ENCODE results near the gene SPINK8.

SPINK8 gene

GRCh38 chr3:48320996-48321395 is 12.5 kb downstream of the SPINK8 start:
- no peak for DNase-seq

GRCh38 chr3:48318713-48319468 is 14.6 kb downstream of the SPINK8 start:
- no peak for DNase-seq

- no peak for DNase-seq
These were observed 18.9 kb downstream of the SPINK8 start for GRCh38 chr3:48314542-48314941.

- no peak for DNase-seq
These were observed 26.5 kb downstream of the SPINK8 start for GRCh38 chr3:48306860-48307530.

GRCh38 chr3:48306290-48306689 is 27.2 kb downstream of the SPINK8 start:
- DNase-seq, result no peak

GRCh38 chr3:48305396-48305795 is 28.1 kb downstream of the SPINK8 start:
- no peak for DNase-seq

- no peak for DNase-seq
These were observed 30.4 kb downstream of the SPINK8 start for GRCh38 chr3:48303021-48303420.

GRCh38 chr3:48301800-48302166 is 31.7 kb downstream of the SPINK8 start:
- peak; percentile 49 for DNase-seq

GRCh38 chr3:48301020-48301799 is 32.3 kb downstream of the SPINK8 start, which contains the start of gene NME6:
TSS of gene NME6 (minus strand) at chr3:48301367.
- peak; percentile 92 for DNase-seq

GRCh38 chr3:48299746-48300712 is 33.4 kb downstream of the SPINK8 start:
- peak; percentile 7 for DNase-seq

- no peak for DNase-seq
These were observed 36.2 kb downstream of the SPINK8 start for GRCh38 chr3:48297111-48297810.

- no peak for DNase-seq
These were observed 36.8 kb downstream of the SPINK8 start for GRCh38 chr3:48296699-48297098.

- no peak for DNase-seq
These were observed 38.7 kb downstream of the SPINK8 start for GRCh38 chr3:48294611-48295263.

- no peak for DNase-seq
These were observed 43.8 kb downstream of the SPINK8 start for GRCh38 chr3:48289659-48290058.

GRCh38 chr3:48287034-48287433 is 46.4 kb downstream of the SPINK8 start:
- DNase-seq, result no peak

- DNase-seq, result no peak
These were observed 47.2 kb downstream of the SPINK8 start for GRCh38 chr3:48286308-48286707.

- DNase-seq, result no peak
These were observed 47.8 kb downstream of the SPINK8 start for GRCh38 chr3:48285675-48286074.

- DNase-seq, result peak; percentile 57
These were observed 48.3 kb downstream of the SPINK8 start for GRCh38 chr3:48285132-48285531.

GRCh38 chr3:48280881-48281280 is 52.6 kb downstream of the SPINK8 start:
- no peak for DNase-seq

GRCh38 chr3:48278884-48279559 is 54.4 kb downstream of the SPINK8 start:
- no peak for DNase-seq

All from EL (cell line).